Stimulated activated naive CD4-positive, alpha-beta T cell treated with Interleukin-2 at 50 U/mL for 16 hours (primary cell): ENCODE data around the gene FRY.

ENCODE experiments used
- DNase-seq: peaks from one replicate; lab custom pipeline; 2025; lab: John Stamatoyannopoulos, UW

Gene FRY

GRCh38 chr13:32175943-32176342 is 144.4 kb downstream of the FRY start:
- no peak for DNase-seq

GRCh38 chr13:32176696-32177095 is 145.1 kb downstream of the FRY start:
- no peak for DNase-seq

GRCh38 chr13:32178763-32179162 is 147.2 kb downstream of the FRY start:
- DNase-seq = no peak

- DNase-seq = no peak
Observed at GRCh38 chr13:32179708-32180107, 148.1 kb downstream of the FRY start.

- no peak for DNase-seq
Observed at GRCh38 chr13:32187651-32188050, 156.1 kb downstream of the FRY start.

- DNase-seq = no peak
Observed at GRCh38 chr13:32191452-32191998, 160.0 kb downstream of the FRY start.

- DNase-seq = no peak
Observed at GRCh38 chr13:32195713-32196112, 164.1 kb downstream of the FRY start.

- no peak for DNase-seq
Observed at GRCh38 chr13:32199168-32199567, 167.6 kb downstream of the FRY start.

GRCh38 chr13:32200741-32201140 is 169.2 kb downstream of the FRY start:
- DNase-seq = no peak

GRCh38 chr13:32201809-32202208 is 170.2 kb downstream of the FRY start:
- DNase-seq = no peak

- DNase-seq = no peak
Observed at GRCh38 chr13:32202268-32202667, 170.7 kb downstream of the FRY start.

- DNase-seq = no peak
Observed at GRCh38 chr13:32203221-32203620, 171.6 kb downstream of the FRY start.

GRCh38 chr13:32203736-32204135 is 172.2 kb downstream of the FRY start:
- DNase-seq = no peak

- no peak for DNase-seq
Observed at GRCh38 chr13:32205431-32206096, 174.0 kb downstream of the FRY start.

GRCh38 chr13:32206097-32206740 is 174.6 kb downstream of the FRY start:
- no peak for DNase-seq

- DNase-seq = no peak
Observed at GRCh38 chr13:32208860-32209259, 177.3 kb downstream of the FRY start.

GRCh38 chr13:32209652-32210051 is 178.1 kb downstream of the FRY start:
- DNase-seq = no peak

- DNase-seq = no peak
Observed at GRCh38 chr13:32210101-32210500, 178.5 kb downstream of the FRY start.

GRCh38 chr13:32211813-32212212 is 180.2 kb downstream of the FRY start:
- no peak for DNase-seq

GRCh38 chr13:32212421-32212820 is 180.8 kb downstream of the FRY start:
- no peak for DNase-seq

- DNase-seq = no peak
Observed at GRCh38 chr13:32213626-32214025, 182.1 kb downstream of the FRY start.

GRCh38 chr13:32214071-32214470 is 182.5 kb downstream of the FRY start:
- no peak for DNase-seq

GRCh38 chr13:32216281-32216680 is 184.7 kb downstream of the FRY start:
- no peak for DNase-seq
